GM12878 (cell line): ENCODE data around the gene ENOX1. TPM values are rescaled to one million over a fixed set of nuclear protein-coding genes. Genes with fewer than 3 reads are reported as not detected.

Source experiments
- ATAC-seq: fragments of 200-7000 bp; cut with Tn5 transposase; 3 replicates; pipeline ENCODE4 v1.9.1; 2020; ENCODE audit warnings: mild to moderate bottlenecking, moderate library complexity
- BruUV-seq: library from RNA; stranded (reverse); fragments of 400-500 nt; replicated peaks from 2 replicates; lab custom pipeline; 2021; lab: Mats Ljungman, UMichigan
- CTCF ChIA-PET: fragments of 300-600 bp; sonication (Branson Sonifier 250); formaldehyde crosslinking; extraction: SDS; loops from one replicate; lab custom pipeline; 2021; ENCODE audit warnings: inconsistent platforms; lab: Yijun Ruan, JAX
- POLR2A ChIA-PET: fragments of 350-600 bp; formaldehyde crosslinking; extraction: SDS; loops from one replicate; lab custom pipeline; 2021; ENCODE audit warnings: inconsistent platforms; lab: Charles Lee
- RAD21 ChIA-PET: fragments of 300-600 bp; sonication (Branson Sonifier 250); formaldehyde crosslinking; loops from one replicate; lab custom pipeline; 2023; ENCODE audit warnings: antibody characterized with exemption; ENCODE audit not compliant: unreplicated experiment; lab: Charles Lee
- SMC1A ChIA-PET: fragments of 300-600 bp; sonication (Branson Sonifier 250); formaldehyde crosslinking; loops from one replicate; lab custom pipeline; 2023; ENCODE audit not compliant: unreplicated experiment, uncharacterized antibody; lab: Charles Lee
- DNase-seq: peaks from one replicate; pipeline ENCODE4 v3.0.0-alpha.2; 2011; ENCODE audit warnings: low read depth, low spot score
- FAIRE-seq: peaks from 3 replicates; lab custom pipeline; 2011; peaks lifted over from hg19 to GRCh38; lab: Jason Lieb, UNC
- H2AFZ ChIP-seq: 2 replicates; pipeline ENCODE4 v1.6.0; 2011; ENCODE audit warnings: low read depth, low read length, control low read depth; ENCODE audit not compliant: control insufficient read depth
- H3K27ac ChIP-seq: 2 replicates; pipeline ENCODE4 v1.5.1; 2011; ENCODE audit warnings: control low read depth; ENCODE audit not compliant: control insufficient read depth, insufficient read depth
- H3K27me3 ChIP-seq, 2 experiments: replicated peaks in 1 of 2; 2 replicates each; pipeline versions ENCODE4 v1.6.0 to v1.6.1; 2011; ENCODE audit warnings: low read length in 1 of 2; ENCODE audit not compliant: control insufficient read depth in 2 of 2, insufficient read depth in 2 of 2
- H3K36me3 ChIP-seq, 2 experiments: 2 replicates each; pipeline ENCODE4 v1.5.1; 2011; ENCODE audit warnings: low read length in 1 of 2; ENCODE audit not compliant: control insufficient read depth in 2 of 2, insufficient read depth in 2 of 2
- H3K4me1 ChIP-seq: 2 replicates; pipeline ENCODE4 v1.6.1; 2011; ENCODE audit warnings: mild to moderate bottlenecking, low read length, moderate library complexity, mixed read lengths; ENCODE audit not compliant: control insufficient read depth, insufficient read depth
- H3K4me2 ChIP-seq: 2 replicates; pipeline ENCODE4 v1.6.0; 2011; ENCODE audit warnings: control low read depth; ENCODE audit not compliant: control insufficient read depth, insufficient read depth
- H3K4me3 ChIP-seq: fragments of 200-600 bp; sonication (generic); 2 replicates; pipeline ENCODE4 v1.5.1; 2016
- H3K79me2 ChIP-seq: 2 replicates; pipeline ENCODE4 v1.6.0; 2011; ENCODE audit warnings: low read length; ENCODE audit not compliant: control insufficient read depth, insufficient read depth
- H3K9ac ChIP-seq: 2 replicates; pipeline ENCODE4 v1.8.0; 2011; ENCODE audit warnings: low read length, control low read depth, mixed read lengths; ENCODE audit not compliant: control insufficient read depth, insufficient read depth
- H3K9me3 ChIP-seq: replicated peaks from 3 replicates; pipeline ENCODE4 v1.5.1; 2011; ENCODE audit warnings: mild to moderate bottlenecking, low read length; ENCODE audit not compliant: control insufficient read depth, insufficient read depth
- H4K20me1 ChIP-seq: 2 replicates; pipeline ENCODE4 v1.6.0; 2011; ENCODE audit not compliant: control insufficient read depth, insufficient read depth
- BCLAF1 ChIP-seq: fragments of 450-650 bp; IDR thresholded peaks from 2 replicates; pipeline ENCODE4 v1.6.1; 2017; ENCODE audit warnings: antibody characterized with exemption, mild to moderate bottlenecking, moderate library complexity
- CREB1 ChIP-seq: IDR thresholded peaks from 2 replicates; pipeline ENCODE4 v1.6.1; 2012; ENCODE audit warnings: low read depth, mild to moderate bottlenecking, inconsistent platforms
- DPF2 ChIP-seq: fragments of 450-650 bp; IDR thresholded peaks from 2 replicates; pipeline ENCODE4 v1.6.1; 2017; ENCODE audit warnings: mild to moderate bottlenecking
- E4F1 ChIP-seq: fragments of 450-650 bp; IDR thresholded peaks from 2 replicates; pipeline ENCODE4 v1.6.1; 2018; ENCODE audit warnings: borderline replicate concordance, mild to moderate bottlenecking; ENCODE audit not compliant: partially characterized antibody
- TAF1 ChIP-seq: IDR thresholded peaks from 2 replicates; pipeline ENCODE4 v1.6.1; 2011; ENCODE audit warnings: mild to moderate bottlenecking, low read depth, low read length, borderline replicate concordance
- WGBS: methylation state at CpG from one replicate; pipeline ENCODE4 v1.1.6; 2016; ENCODE audit warnings: low lambda C conversion rate; ENCODE audit not compliant: insufficient replicate concordance, insufficient coverage; ENCODE audit errors: missing lambda C conversion rate; 5-methylcytosine and 5-hydroxymethylcytosine counted together
- in situ Hi-C: fragments of 300-500 bp; cut with MboI; formaldehyde crosslinking; loops from 9 replicates; pipeline ENCODE4 v1.14.3; 2018; ENCODE audit warnings: mixed read lengths
- intact Hi-C: fragments of 100-400 bp; cut with micrococcal nuclease; formaldehyde crosslinking; loops from one replicate; pipeline ENCODE4 v1.14.2; 2022; ENCODE audit not compliant: unreplicated experiment
- polyA plus RNA-seq, 11 experiments: library from polyadenylated mRNA; depleted of rRNA in 4 of 11; unstranded in 6 of 11; stranded (reverse) in 5 of 11; fragments of >200 nt; fragmentation: Nextera tagmentation in 4 of 11; fragmentation: Illumina TruSeq in 1 of 11; extraction: Ambion mirVana in 4 of 11; extraction: Trizol in 1 of 11; gene quantifications; 1 replicate in 1 of 11; 2 replicates in 10 of 11; pipeline versions ENCODE4 v1.2.1 to v1.2.3, GENCODE V29; 2011 to 2016; ENCODE audit warnings: inconsistent platforms in 2 of 11, missing spikeins in 2 of 11, low read depth in 1 of 11
- total RNA-seq, 4 experiments: library from RNA; depleted of rRNA in 3 of 4; stranded (reverse); fragments of >200 nt in 3 of 4; fragmentation: Illumina TruSeq in 1 of 4; extraction: Trizol in 1 of 4; gene quantifications; 2 replicates each; pipeline versions ENCODE4 v1.2.1 to v1.2.3, GENCODE V29; 2013 to 2021

Gene ENOX1
- total and polyA plus RNA-seq, 10 of the 15 experiments (the other 5 are each of a cell fraction or from before 2014, with no cell fraction given): 0.11 to 0.26 (median 0.15) TPM

- TF ChIP-seq TAF1 (no peak), CREB1 (no peak), DPF2 (no peak)
Measured at GRCh38 chr13:43763143-43763759, 23.5 kb downstream of the ENOX1 start (continued).

GRCh38 chr13:43761616-43762315 is 25.0 kb downstream of the ENOX1 start:
- ChIA-PET CTCF (interaction anchor here (1.4 kb wide), 1 partner anchor 11 kb away, joined by 5 read pairs; no protein-coding TSS in a partner anchor), RAD21 (no interaction called here), POLR2A (no interaction called here)
- Histone ChIP-seq H3K4me3 (no peak overlapping the region), H4K20me1 (no peaks in the 10 kb centered on the region), H3K4me2 (no peak overlapping the region), H3K27ac (no peak overlapping the region), H3K9me3 (no peaks in the 10 kb centered on the region), H2AFZ (no peak overlapping the region), H3K9ac (no peak overlapping the region), H3K36me3 (no peaks in the 10 kb centered on the region)
- ATAC-seq (no peak), FAIRE-seq (no peak), DNase-seq (no peak)
- in situ Hi-C loops: no loop called here
- 90% methylated on average over 4 of the region's 4 CpGs for WGBS
- BruUV-seq: no TSS peak
- TF ChIP-seq E4F1 (no peak), BCLAF1 (no peak)
- TF ChIP-seq, all 136 proteins: peak for 0
- intact Hi-C loops: no loop called here
- 0 out of 4 replicates have a peak, but pooled peaks cover 0 to 2% of the 10 kb centered on the region in 2 experiments for H3K27me3 ChIP-seq
- no peaks in the 10 kb centered on the region; the same call in 1 of the 2 replicates for H3K4me1 ChIP-seq
- SMC1A ChIA-PET: no interaction called here
- no peaks in the 10 kb centered on the region for H3K79me2 ChIP-seq
